GM12865 (cell line): Measurements from ENCODE around the gene UTS2R.

Experiments used
- DNase-seq: peaks from one replicate; pipeline ENCODE4 v3.0.0; 2010; ENCODE audit warnings: low read depth
- H3K4me3 ChIP-seq: 2 replicates; pipeline ENCODE4 v1.5.1; 2011; ENCODE audit warnings: mild to moderate bottlenecking, low read depth, low read length, control low read depth
- TF ChIP-seq, protein P1 (sequence below): IDR thresholded peaks from 2 replicates; pipeline ENCODE4 v1.5.1; 2011; ENCODE audit warnings: low read length, control low read depth, low read depth, inconsistent platforms; ENCODE audit not compliant: insufficient read depth; ENCODE audit errors: missing control alignments

The UTS2R gene

DNA sequence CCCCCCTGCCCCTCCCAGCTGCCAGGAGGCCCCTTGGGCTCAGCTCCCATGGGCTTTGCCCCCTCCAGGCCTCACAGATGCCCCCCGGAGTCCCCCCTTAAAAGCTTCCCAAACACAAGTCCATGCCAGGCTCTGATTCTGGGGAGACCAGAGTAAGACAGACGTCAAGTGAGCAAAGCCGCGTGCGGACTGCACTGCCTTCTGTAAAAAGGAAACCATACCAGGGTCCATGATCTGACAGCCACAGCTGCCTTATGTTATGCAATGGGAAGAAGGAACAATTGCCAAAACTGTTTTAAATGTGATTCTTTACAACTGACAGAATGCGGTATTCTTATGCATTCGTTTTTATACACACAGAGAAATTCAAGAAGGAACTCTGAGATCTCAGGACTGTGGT is 28.6 kb downstream of the UTS2R start:
- no peak for DNase-seq
- no peak overlapping the region for H3K4me3 ChIP-seq
- TF ChIP-seq, protein P1, sequence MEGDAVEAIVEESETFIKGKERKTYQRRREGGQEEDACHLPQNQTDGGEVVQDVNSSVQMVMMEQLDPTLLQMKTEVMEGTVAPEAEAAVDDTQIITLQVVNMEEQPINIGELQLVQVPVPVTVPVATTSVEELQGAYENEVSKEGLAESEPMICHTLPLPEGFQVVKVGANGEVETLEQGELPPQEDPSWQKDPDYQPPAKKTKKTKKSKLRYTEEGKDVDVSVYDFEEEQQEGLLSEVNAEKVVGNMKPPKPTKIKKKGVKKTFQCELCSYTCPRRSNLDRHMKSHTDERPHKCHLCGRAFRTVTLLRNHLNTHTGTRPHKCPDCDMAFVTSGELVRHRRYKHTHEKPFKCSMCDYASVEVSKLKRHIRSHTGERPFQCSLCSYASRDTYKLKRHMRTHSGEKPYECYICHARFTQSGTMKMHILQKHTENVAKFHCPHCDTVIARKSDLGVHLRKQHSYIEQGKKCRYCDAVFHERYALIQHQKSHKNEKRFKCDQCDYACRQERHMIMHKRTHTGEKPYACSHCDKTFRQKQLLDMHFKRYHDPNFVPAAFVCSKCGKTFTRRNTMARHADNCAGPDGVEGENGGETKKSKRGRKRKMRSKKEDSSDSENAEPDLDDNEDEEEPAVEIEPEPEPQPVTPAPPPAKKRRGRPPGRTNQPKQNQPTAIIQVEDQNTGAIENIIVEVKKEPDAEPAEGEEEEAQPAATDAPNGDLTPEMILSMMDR = no peak

DNA sequence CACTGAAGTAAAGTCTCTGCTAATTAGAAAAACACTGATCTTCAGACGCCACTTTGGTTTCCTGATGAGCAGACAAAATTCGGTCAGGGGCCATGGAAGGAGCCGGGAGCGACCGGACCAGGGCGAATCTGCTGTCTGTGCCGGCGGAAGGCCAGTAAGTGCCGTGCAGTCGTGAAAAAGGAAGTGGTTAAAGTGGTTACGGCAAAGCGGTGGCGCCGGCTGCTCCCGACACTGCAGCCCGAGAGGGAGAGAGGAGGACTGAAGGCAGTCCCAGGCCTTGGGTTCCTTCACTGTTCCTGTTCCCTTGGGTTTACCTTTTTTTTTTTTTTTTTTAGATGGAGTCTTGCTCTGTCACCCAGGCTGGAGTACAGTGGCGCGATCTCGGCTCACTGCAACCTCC is 29.3 kb downstream of the UTS2R start:
- DNase-seq = peak; percentile 79
- no peak overlapping the region for H3K4me3 ChIP-seq
- TF ChIP-seq, protein P1 = no peak

DNA sequence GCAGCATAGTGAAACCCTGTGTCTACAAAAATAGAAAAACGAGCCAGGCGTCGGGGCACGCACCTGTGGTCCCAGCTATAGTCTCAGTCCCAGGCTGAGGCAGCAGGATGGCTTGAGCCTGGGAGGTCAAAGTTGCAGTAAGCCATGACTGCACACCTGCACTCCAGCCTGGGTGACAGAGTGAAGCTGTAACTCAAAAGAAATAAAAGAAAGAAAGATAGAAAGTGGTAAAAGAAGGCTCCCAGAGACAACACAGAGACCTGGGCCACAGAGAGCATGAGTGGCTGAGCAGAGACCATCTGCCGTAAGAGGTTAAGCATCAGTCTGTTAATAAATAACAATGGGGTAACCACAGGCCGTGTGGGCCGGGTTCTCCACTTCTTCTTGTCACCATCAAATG is 31.3 kb downstream of the UTS2R start:
- DNase-seq = peak; percentile 23
- TF ChIP-seq, protein P1 = no peak
- no peak overlapping the region for H3K4me3 ChIP-seq

DNA sequence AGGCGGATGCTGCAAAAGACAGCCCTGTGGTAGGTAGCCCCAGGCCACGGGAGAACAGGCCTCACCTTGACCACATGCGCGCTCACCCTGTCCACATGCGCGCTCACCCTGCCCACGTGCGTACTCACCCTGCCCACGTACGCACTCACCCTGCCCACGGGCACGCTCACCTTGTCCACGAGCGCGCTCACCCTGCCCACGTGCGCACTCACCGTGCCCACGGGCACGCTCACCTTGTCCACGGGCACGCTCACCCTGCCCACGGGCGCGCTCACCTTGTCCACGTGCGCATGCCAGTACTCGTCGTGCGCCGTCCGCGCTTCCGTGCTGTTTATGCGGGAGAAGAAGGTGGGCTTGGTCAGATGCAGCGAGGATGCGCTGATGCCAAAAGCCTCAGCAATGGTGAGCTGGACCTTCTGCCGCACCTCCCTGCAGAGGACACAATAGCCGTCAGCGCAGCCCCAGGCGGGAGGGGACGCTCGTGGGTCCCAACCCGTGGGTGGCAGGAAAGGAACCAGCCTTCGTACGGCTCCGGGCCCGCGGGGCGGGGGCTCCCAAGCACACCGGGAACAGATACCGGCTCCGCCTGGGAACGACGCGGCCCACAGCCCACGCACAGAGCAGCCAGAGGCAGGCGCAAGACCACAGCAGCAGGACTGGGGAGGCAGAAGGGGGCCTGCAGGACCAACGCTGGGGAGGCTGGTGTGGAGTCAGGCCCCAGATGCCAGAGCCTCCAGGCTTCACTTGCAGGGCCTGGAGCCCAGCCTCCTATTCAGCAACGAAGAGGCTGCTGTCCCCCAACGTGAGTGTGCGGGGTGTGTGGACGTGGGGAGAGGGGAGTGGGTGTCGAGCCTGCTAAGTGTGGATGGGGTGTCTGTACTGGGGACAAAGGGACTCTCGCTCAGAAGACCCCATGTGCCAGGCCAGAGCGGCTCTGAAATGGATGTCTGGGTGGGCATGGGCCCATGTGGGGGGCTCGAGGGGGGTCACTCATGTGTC is 32.4 kb downstream of the UTS2R start:
- H3K4me3 ChIP-seq = no peak overlapping the region
- no peak for DNase-seq
- TF ChIP-seq, protein P1 = no peak

DNA sequence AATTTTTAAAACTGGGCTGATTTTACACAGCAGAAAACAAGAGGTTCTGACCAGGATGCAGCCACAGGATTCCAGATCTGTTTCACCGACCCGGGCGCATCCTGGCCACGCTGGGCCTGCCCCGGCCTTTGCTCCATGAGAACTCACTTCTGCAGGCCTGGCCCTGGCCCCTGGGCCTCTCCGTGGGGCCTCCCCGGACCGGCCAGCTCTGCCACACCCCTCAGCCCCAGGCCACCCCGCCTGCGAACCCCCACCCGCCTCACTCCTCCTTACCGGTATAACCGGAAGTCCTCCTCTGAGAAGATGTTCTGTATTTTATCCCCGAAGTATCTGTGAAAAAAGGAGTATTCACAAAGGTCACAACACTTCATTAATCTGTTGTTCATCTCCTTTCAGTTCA is 33.5 kb downstream of the UTS2R start:
- no peak overlapping the region for H3K4me3 ChIP-seq
- no peak for DNase-seq
- TF ChIP-seq, protein P1 = no peak

DNA sequence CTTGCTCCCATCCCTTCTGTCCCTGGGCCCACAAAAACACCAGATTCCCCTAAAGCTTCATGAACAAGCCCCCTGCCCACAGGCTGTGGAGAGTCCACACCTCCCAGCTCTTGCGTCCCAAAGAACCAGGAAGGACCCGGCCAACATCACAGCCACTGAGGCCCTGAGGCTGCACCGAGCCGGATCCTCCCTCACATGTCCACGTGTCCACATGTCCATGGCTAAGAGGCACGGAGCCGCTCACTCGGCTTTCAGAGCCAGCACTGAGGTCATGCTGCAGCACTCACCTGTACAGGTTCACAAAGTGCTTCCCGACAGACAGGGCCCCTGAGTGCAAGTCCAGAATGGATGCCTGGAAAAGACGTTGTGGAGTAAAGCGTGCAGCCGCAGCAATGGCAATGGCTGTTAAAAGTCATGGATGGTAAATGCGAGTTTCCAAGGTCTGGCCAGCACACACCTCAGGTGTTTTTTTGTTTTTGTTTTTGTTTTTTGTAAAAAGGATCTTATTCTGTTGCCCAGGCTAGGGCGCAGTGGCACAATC is 34.6 kb downstream of the UTS2R start:
- no peak for DNase-seq
- H3K4me3 ChIP-seq = no peak overlapping the region
- TF ChIP-seq, protein P1 = no peak
